Stimulated activated memory B cell treated with anti-CD40 and anti-IgM and Interleukin-4, amounts not matched to agents 10 μg/mL and 1 μg/mL and 100 μg/mL, for 72 hours (primary cell): ENCODE data around the gene GPC2.
"Not testable (repeated sequence)": the region's sequence is repeated elsewhere in the genome, so short reads cannot be mapped to it uniquely, and the experiment has no call there.

Source experiments
- ATAC-seq: fragments of 150-1000 bp; cut with Tn5 transposase; 2 replicates; pipeline ENCODE4 v1.10.0; 2021
- H3K27ac Mint-ChIP-seq: one replicate; pipeline ENCODE4 v1.8.0; 2022; ENCODE audit warnings: mild to moderate bottlenecking, mixed read lengths
- H3K27me3 Mint-ChIP-seq: one replicate; pipeline ENCODE4 v1.8.0; 2022; ENCODE audit warnings: mixed read lengths
- H3K36me3 Mint-ChIP-seq: one replicate; pipeline ENCODE4 v1.8.0; 2022; ENCODE audit warnings: mixed read lengths
- H3K4me1 Mint-ChIP-seq: one replicate; pipeline ENCODE4 v1.8.0; 2022; ENCODE audit warnings: mixed read lengths
- H3K4me3 Mint-ChIP-seq: one replicate; pipeline ENCODE4 v1.8.0; 2022; ENCODE audit warnings: mild to moderate bottlenecking, moderate library complexity, mixed read lengths
- H3K9me3 Mint-ChIP-seq: one replicate; pipeline ENCODE4 v1.8.0; 2022; ENCODE audit warnings: mixed read lengths

The GPC2 gene

GRCh38 chr7:100130220-100130607 is 47.0 kb downstream of the GPC2 start:
- H3K36me3 Mint-ChIP-seq, H3K27me3 Mint-ChIP-seq, H3K27ac Mint-ChIP-seq, ATAC-seq, H3K4me3 Mint-ChIP-seq, H3K9me3 Mint-ChIP-seq: not testable (repeated sequence)
- H3K4me1 Mint-ChIP-seq, result peaks cover 37% of the 10 kb centered on the region

- H3K4me1 Mint-ChIP-seq, result peaks cover 48% of the 10 kb centered on the region
Measured at GRCh38 chr7:100128637-100128963, 48.6 kb downstream of the GPC2 start.

GRCh38 chr7:100127866-100128636 is 49.1 kb downstream of the GPC2 start:
- Mint-ChIP-seq H3K36me3 (no peaks in the 10 kb centered on the region), H3K4me3 (peak overlapping the region; percentile 99), H3K9me3 (no peaks in the 10 kb centered on the region), H3K27ac (peak overlapping the region; percentile 98), H3K4me1 (peaks cover 48% of the 10 kb centered on the region), H3K27me3 (no peaks in the 10 kb centered on the region)
- ATAC-seq, result peak; percentile 6

More at GRCh38 chr7:100128637-100128963, 48.6 kb downstream of the GPC2 start:
- Mint-ChIP-seq H3K9me3 (no peaks in the 10 kb centered on the region), H3K4me3 (no peak overlapping the region), H3K36me3 (no peaks in the 10 kb centered on the region), H3K27ac (no peak overlapping the region), H3K27me3 (no peaks in the 10 kb centered on the region)
- no peak for ATAC-seq

GRCh38 chr7:100126931-100127865 is 50.0 kb downstream of the GPC2 start, which contains the start of gene MBLAC1:
MBLAC1 (plus strand) TSS chr7:100126967; CDS start chr7:100127396, 429 bp downstream.
- no peaks in the 10 kb centered on the region for H3K9me3 Mint-ChIP-seq
- peak; percentile 90 for ATAC-seq
- peak within 1 kb of the TSS; percentile 98 for H3K27ac Mint-ChIP-seq
- H3K36me3 Mint-ChIP-seq, result no peaks in the 10 kb centered on the region
- peaks cover 40% of the 10 kb centered on the region for H3K4me1 Mint-ChIP-seq
- H3K27me3 Mint-ChIP-seq, result no peaks in the 10 kb centered on the region
- peak within 1 kb of the TSS; percentile 99 for H3K4me3 Mint-ChIP-seq

GRCh38 chr7:100126239-100126930 is 50.8 kb downstream of the GPC2 start:
- peak overlapping the region; percentile 99 for H3K4me3 Mint-ChIP-seq
- no peak for ATAC-seq
- H3K9me3 Mint-ChIP-seq, result no peaks in the 10 kb centered on the region
- H3K36me3 Mint-ChIP-seq, result no peaks in the 10 kb centered on the region
- peaks cover 35% of the 10 kb centered on the region for H3K4me1 Mint-ChIP-seq
- peak overlapping the region; percentile 98 for H3K27ac Mint-ChIP-seq
- H3K27me3 Mint-ChIP-seq, result no peaks in the 10 kb centered on the region

- Mint-ChIP-seq H3K4me1 (peaks cover 41% of the 10 kb centered on the region), H3K27me3 (no peaks in the 10 kb centered on the region), H3K27ac (peak overlapping the region; percentile 98), H3K4me3 (peak overlapping the region; percentile 1), H3K36me3 (no peaks in the 10 kb centered on the region), H3K9me3 (no peaks in the 10 kb centered on the region)
- no peak for ATAC-seq
Measured at GRCh38 chr7:100124301-100125230, 52.6 kb downstream of the GPC2 start.

GRCh38 chr7:100122568-100122967 is 54.6 kb downstream of the GPC2 start:
- H3K36me3 Mint-ChIP-seq, result no peaks in the 10 kb centered on the region
- no peaks in the 10 kb centered on the region for H3K9me3 Mint-ChIP-seq
- H3K4me3 Mint-ChIP-seq, result no peak overlapping the region
- peaks cover 47% of the 10 kb centered on the region for H3K4me1 Mint-ChIP-seq
- no peaks in the 10 kb centered on the region for H3K27me3 Mint-ChIP-seq
- H3K27ac Mint-ChIP-seq, result no peak overlapping the region
- ATAC-seq, result no peak

- Mint-ChIP-seq H3K4me1 (peaks cover 47% of the 10 kb centered on the region), H3K27me3 (no peaks in the 10 kb centered on the region), H3K36me3 (no peaks in the 10 kb centered on the region), H3K27ac (no peak overlapping the region), H3K4me3 (no peak overlapping the region), H3K9me3 (no peaks in the 10 kb centered on the region)
- ATAC-seq, result no peak
Measured at GRCh38 chr7:100122067-100122466, 55.1 kb downstream of the GPC2 start.

- H3K36me3 Mint-ChIP-seq, result no peaks in the 10 kb centered on the region
- no peak for ATAC-seq
- no peak overlapping the region for H3K27ac Mint-ChIP-seq
- no peaks in the 10 kb centered on the region for H3K9me3 Mint-ChIP-seq
- peak overlapping the region; percentile 99 for H3K4me3 Mint-ChIP-seq
- peaks cover 39% of the 10 kb centered on the region for H3K4me1 Mint-ChIP-seq
- H3K27me3 Mint-ChIP-seq, result no peaks in the 10 kb centered on the region
Measured at GRCh38 chr7:100120733-100121036, 56.5 kb downstream of the GPC2 start.

GRCh38 chr7:100119970-100120732 is 57.0 kb downstream of the GPC2 start:
- H3K36me3 Mint-ChIP-seq, result no peaks in the 10 kb centered on the region
- H3K27me3 Mint-ChIP-seq, result no peaks in the 10 kb centered on the region
- H3K9me3 Mint-ChIP-seq, result no peaks in the 10 kb centered on the region
- peaks cover 36% of the 10 kb centered on the region for H3K4me1 Mint-ChIP-seq
- H3K4me3 Mint-ChIP-seq, result peak overlapping the region; percentile 99
- peak; percentile 69 for ATAC-seq
- peak overlapping the region; percentile 97 for H3K27ac Mint-ChIP-seq
